Activated naive CD8-positive, alpha-beta T cell treated with anti-CD3 and anti-CD28 coated beads, Interleukin-2, amount 50 U/mL, for 24 hours (primary cell): Measurements from ENCODE around the gene SCNN1A.
A peak's percentile ranks its signal among the peaks of the same experiment; 100 is the strongest.

ENCODE experiments used
- ATAC-seq: fragments of 150-1000 bp; cut with Tn5 transposase; one replicate; pipeline ENCODE4 v1.10.0; 2021
- DNase-seq: peaks from one replicate; pipeline ENCODE4 v3.0.0; 2021
- H3K27ac Mint-ChIP-seq: one replicate; pipeline ENCODE4 v1.8.0; 2021; ENCODE audit warnings: mild to moderate bottlenecking, mixed read lengths
- H3K27me3 Mint-ChIP-seq: one replicate; pipeline ENCODE4 v1.8.0; 2021; ENCODE audit warnings: mixed read lengths
- H3K36me3 Mint-ChIP-seq: one replicate; pipeline ENCODE4 v1.8.0; 2021; ENCODE audit warnings: low read depth, mixed read lengths
- H3K4me1 Mint-ChIP-seq: one replicate; pipeline ENCODE4 v1.8.0; 2021; ENCODE audit warnings: mixed read lengths
- H3K4me3 Mint-ChIP-seq: one replicate; pipeline ENCODE4 v1.8.0; 2021; ENCODE audit warnings: mild to moderate bottlenecking, moderate library complexity, mixed read lengths
- H3K9me3 Mint-ChIP-seq: one replicate; pipeline ENCODE4 v1.8.0; 2021; ENCODE audit warnings: mixed read lengths

The SCNN1A gene

DNA sequence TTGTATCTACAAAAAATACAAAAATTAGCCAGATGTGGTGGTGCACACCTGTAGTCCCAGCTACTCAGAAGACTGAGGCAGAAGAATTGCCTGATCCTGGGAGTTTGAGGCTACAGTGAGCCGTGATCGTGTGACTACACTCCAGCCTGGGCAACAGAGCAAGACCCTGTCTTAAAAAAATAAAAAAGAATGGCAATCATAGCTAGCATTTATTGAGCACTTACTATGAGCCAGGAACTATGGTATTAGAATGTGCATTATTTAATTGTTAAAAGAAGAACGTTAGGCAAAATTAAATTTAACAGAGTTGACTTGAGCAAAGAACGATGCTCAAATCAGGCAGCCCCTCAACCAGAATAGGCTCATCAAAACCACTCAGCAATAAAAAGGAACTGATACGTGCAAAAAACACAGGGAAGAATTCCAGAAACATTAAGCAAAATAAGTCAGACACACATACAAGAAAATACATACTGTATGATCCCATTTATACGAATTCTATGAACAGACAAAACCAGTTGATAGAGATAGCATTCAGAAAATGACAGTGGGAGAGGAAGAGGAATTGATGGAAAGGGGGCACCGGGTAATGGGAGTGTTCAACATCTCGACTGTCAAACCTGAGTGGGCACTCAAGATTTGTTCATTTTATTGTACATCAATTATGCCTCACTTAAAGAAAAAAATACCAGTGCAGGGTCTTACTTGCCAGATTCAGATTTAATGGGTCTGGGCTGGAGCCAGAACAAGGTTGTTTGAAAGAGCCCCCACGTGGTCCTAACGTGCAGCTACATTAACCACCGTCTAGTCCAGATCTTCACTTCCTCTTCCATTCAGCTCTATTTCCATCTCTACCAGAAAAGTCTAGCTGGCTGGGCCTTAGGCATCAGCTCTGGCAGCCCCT is 8.0 kb downstream of the SCNN1A start:
- peak overlapping the region; percentile 53 for H3K27ac Mint-ChIP-seq
- ATAC-seq (peak; percentile 45), DNase-seq (no peak)
- H3K9me3 Mint-ChIP-seq: no peaks in the 10 kb centered on the region
- no peaks in the 10 kb centered on the region for H3K36me3 Mint-ChIP-seq
- H3K4me1 Mint-ChIP-seq: peaks cover 37% of the 10 kb centered on the region
- no peak overlapping the region for H3K4me3 Mint-ChIP-seq
- no peaks in the 10 kb centered on the region for H3K27me3 Mint-ChIP-seq

DNA sequence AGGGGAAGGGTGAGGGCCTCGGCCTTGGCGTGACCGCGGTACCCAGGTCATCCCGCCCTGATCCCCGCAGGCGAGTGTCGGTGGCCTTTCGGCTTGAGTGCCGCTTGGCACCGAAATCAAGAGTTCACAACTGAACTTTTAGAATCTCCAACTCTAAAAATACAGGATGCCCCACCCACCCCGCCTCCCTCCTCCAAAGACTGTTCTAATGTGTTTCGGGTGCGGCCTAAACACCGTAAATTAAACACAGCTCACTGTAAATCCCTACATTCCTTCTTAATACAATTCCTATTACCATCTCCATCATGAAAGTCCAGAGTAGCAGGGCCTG is 11.4 kb downstream of the SCNN1A start:
- Mint-ChIP-seq H3K36me3 (no peaks in the 10 kb centered on the region), H3K27ac (peak overlapping the region; percentile 69), H3K4me1 (peaks cover 42% of the 10 kb centered on the region), H3K9me3 (no peaks in the 10 kb centered on the region), H3K4me3 (peak overlapping the region; percentile 67), H3K27me3 (no peaks in the 10 kb centered on the region)
- ATAC-seq (no peak), DNase-seq (no peak)

DNA sequence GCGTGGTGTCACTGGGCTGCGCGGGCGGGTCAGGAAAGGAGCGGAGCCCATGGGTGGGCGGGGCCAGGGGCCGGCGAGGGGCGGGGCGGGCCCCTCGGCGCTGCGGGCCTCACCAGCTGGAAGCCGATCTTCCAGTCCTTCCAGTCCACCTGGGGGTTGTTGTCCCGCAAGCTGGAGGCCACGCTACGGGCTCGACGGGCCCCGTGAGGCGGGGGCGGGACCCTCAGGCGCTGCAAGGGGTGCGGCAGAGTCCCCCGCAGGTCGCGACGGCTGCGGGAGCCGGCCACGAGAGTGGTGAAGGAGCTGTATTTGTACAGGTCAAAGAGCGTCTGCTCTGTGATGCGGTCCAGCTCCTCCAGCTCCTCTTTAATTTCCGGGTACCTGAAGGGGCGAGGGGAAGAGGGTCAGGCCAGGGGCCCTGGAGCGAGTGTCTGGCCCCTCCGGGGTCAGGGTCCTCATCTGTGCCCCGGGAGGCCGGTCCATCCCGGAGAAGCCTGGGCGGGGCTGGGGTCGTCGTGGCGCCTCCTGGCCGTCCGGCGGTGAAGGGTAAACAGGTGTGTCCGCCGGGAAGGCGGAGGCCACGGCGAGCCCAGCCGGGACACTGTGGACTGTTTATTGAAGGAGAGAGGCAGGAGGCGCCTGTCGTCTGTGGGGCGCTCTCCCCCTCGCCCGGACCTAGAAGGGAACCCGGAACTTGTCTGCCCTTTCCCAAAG is 11.9 kb downstream of the SCNN1A start:
- H3K36me3 Mint-ChIP-seq: no peaks in the 10 kb centered on the region
- no peaks in the 10 kb centered on the region for H3K9me3 Mint-ChIP-seq
- DNase-seq: peak; percentile 73
- no peaks in the 10 kb centered on the region for H3K27me3 Mint-ChIP-seq
- ATAC-seq: peak; percentile 84
- peak overlapping the region; percentile 67 for H3K4me3 Mint-ChIP-seq
- peaks cover 39% of the 10 kb centered on the region for H3K4me1 Mint-ChIP-seq
- no peak overlapping the region for H3K27ac Mint-ChIP-seq

DNA sequence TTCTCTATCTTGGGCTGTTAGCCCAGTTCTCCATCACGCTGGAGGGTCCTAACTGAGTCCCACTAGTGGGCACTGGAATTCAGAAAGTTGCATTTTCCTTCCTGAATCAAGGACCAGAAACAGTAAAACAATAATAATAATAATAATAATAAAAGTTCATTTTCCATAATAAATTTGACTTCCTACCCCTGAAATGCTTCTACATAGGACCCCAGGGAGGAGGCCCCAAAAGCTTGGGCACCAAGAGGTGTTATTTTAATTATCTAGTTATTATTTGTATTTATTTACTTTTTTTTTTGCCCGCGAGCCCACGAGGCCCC is 12.4 kb downstream of the SCNN1A start:
- H3K36me3 Mint-ChIP-seq: no peaks in the 10 kb centered on the region
- H3K27me3 Mint-ChIP-seq: no peaks in the 10 kb centered on the region
- no peaks in the 10 kb centered on the region for H3K9me3 Mint-ChIP-seq
- DNase-seq (no peak), ATAC-seq (no peak)
- H3K4me1 Mint-ChIP-seq: peaks cover 34% of the 10 kb centered on the region
- H3K27ac Mint-ChIP-seq: no peak overlapping the region
- no peak overlapping the region for H3K4me3 Mint-ChIP-seq

DNA sequence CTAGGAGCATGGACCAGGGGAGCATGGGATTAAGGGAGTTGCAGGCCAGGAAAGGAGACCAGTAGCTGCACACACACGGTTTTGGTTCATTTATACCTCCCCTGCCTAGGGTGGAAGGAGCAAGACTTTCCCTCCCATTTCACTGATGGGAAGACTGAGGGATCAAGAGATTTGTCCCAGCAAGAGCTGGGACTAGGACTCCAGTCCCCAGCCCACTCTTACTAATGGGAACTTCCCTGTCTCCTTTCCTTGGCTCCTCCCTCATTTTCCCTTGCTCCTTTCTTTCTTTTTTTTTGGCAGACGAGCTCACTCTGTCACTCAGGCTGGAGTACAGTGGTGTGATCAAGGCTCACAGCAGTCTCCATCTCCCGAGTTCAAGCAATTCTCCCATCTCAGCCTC is 13.0 kb downstream of the SCNN1A start:
- ATAC-seq (no peak), DNase-seq (no peak)
- Mint-ChIP-seq H3K4me1 (peaks cover 28% of the 10 kb centered on the region), H3K9me3 (no peaks in the 10 kb centered on the region), H3K27me3 (no peaks in the 10 kb centered on the region), H3K27ac (peak overlapping the region; percentile 33), H3K4me3 (no peak overlapping the region), H3K36me3 (no peaks in the 10 kb centered on the region)

DNA sequence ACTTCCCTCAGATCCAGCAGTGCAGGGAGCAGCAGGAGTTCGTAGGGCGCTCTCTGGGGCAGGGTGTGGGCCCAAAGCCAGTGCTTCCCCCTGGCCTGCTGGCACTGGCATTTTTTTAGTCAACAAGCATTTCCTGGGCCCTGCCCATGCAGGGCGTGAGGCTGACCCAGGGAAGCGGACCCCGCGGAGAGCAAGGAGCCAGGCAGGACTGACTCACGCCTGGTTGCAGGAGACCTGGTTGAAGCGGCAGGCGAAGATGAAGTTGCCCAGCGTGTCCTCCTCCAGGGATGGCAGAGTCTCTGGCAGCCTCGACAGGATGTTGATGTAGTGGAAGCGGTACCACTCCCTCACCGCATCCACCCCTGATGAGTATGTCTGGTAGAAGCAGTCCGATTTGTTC is 13.5 kb downstream of the SCNN1A start:
- H3K4me1 Mint-ChIP-seq: peaks cover 23% of the 10 kb centered on the region
- H3K9me3 Mint-ChIP-seq: no peaks in the 10 kb centered on the region
- H3K36me3 Mint-ChIP-seq: no peaks in the 10 kb centered on the region
- H3K4me3 Mint-ChIP-seq: no peak overlapping the region
- no peaks in the 10 kb centered on the region for H3K27me3 Mint-ChIP-seq
- ATAC-seq (no peak), DNase-seq (no peak)
- H3K27ac Mint-ChIP-seq: peak overlapping the region; percentile 33

DNA sequence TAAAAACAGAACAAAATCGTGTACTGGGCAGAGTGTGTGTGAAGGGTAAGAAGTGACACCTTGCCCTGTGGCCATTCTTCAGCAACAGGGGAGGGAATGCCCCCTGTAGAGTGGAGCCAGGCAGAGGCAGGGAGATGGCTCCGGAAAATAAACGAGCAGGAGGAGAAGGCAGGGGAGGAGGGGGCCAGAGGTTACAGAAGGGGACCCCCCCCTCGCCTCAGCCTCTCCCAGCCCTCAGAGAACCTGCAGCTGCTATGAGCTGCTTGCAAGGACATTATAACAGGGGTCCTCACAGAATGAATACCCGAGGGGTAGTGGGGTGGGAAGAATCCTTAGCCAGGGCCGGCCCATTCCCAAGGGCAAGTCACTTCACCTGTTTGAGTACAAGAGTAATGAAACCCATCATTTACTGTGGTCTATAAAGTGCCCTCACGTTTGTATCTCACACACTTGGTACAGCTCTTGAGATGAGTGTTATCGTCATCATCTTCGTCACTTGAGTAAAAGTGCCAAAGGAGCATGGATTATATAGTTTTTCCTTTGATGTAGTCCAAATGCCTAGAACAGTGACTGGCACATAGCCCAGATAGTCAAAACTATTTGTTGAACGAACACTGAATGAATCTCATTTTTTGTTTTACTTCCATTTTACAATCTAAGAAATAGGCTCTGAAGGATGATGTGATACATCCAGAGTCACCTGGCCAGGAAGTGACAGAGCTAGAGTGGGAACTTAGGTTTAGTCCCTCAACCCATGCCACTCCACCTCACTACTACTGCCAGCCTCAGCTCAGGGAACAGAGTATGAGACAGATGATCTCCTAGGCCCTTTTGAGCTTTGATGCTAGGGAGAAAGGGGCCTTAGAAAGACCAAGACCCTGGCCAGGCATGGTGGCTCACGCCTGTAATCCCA is 14.5 kb downstream of the SCNN1A start:
- Mint-ChIP-seq H3K27ac (no peak overlapping the region), H3K9me3 (no peaks in the 10 kb centered on the region), H3K4me1 (peaks cover 22% of the 10 kb centered on the region), H3K36me3 (no peaks in the 10 kb centered on the region), H3K4me3 (no peak overlapping the region), H3K27me3 (no peaks in the 10 kb centered on the region)
- DNase-seq (no peak), ATAC-seq (no peak)

DNA sequence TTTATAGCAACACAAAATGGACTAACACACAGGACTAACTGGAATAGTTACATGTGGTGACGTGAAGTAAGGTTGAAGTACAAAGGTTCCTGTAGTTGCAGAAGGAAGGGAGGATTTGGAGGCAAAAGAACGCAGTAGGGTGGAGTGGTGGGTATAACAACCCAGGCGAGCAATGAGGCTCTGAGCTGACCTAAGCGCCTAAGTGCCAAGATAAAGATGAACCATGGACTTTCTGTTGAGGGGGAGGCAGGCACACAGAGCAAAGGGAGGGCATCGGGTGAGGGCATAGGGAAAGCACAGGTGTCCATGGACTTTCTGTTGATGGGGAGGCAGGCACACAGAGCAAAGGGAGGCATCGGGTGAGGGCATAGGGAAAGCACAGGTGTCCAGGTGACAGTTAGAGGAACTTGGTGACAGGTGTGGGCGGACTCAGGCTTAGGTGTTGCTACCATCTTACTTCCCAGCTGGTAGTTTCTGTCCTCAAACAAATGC is 15.2 kb downstream of the SCNN1A start:
- ATAC-seq: no peak

DNA sequence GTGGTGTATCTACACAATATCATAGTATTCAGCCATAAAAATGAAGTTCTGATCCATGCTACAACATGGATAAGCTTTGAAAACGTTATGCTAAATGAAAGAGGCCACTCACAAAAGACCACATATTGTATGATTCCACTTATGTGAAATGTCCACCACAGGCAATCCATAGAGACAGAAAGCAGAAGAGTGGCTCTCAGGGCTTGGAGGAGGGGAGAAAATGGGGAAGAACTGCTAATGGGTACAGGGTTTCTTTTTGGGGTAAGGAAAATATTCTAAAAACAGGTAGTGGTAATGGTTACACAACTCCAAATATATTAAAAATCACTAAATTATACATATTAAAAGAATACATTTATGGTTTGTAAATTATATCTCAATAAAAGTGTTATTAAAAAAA is 16.5 kb downstream of the SCNN1A start:
- ATAC-seq (no peak), DNase-seq (no peak)
- no peaks in the 10 kb centered on the region for H3K36me3 Mint-ChIP-seq
- peak overlapping the region; percentile 46 for H3K27ac Mint-ChIP-seq
- no peak overlapping the region for H3K4me3 Mint-ChIP-seq
- H3K9me3 Mint-ChIP-seq: no peaks in the 10 kb centered on the region
- peaks cover 21% of the 10 kb centered on the region for H3K4me1 Mint-ChIP-seq
- no peaks in the 10 kb centered on the region for H3K27me3 Mint-ChIP-seq

More for the DNA sequence above, 15.2 kb downstream of the SCNN1A start:
- no peak for DNase-seq
- peaks cover 22% of the 10 kb centered on the region for H3K4me1 Mint-ChIP-seq
- no peak overlapping the region for H3K4me3 Mint-ChIP-seq
- H3K27ac Mint-ChIP-seq: no peak overlapping the region
- no peaks in the 10 kb centered on the region for H3K9me3 Mint-ChIP-seq
- no peaks in the 10 kb centered on the region for H3K27me3 Mint-ChIP-seq
- no peaks in the 10 kb centered on the region for H3K36me3 Mint-ChIP-seq

DNA sequence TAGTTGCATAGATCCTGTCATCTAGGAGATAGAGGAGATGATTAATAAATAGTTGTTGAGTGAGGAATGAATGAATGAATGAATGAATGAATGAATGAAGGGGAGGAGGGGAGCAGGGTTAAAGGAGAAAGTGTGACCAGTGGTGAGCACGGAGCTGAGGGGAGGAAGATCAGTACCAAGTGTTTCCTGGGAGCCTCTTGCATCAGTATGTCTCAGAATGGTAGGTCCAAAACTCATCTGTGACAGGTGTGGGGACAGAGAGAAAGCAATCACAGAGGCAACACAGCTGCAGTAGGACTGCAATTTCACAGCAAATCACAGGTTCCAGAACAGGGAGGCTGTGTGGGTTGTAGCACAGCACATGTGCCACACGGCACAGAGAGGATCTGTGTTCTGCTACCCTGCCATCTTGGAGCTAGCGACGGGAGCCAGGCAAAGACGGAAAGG is 19.0 kb downstream of the SCNN1A start:
- ATAC-seq (no peak), DNase-seq (no peak)
- Mint-ChIP-seq H3K36me3 (no peaks in the 10 kb centered on the region), H3K4me3 (no peak overlapping the region), H3K4me1 (peaks cover 13% of the 10 kb centered on the region), H3K9me3 (no peaks in the 10 kb centered on the region), H3K27ac (no peak overlapping the region), H3K27me3 (no peaks in the 10 kb centered on the region)

DNA sequence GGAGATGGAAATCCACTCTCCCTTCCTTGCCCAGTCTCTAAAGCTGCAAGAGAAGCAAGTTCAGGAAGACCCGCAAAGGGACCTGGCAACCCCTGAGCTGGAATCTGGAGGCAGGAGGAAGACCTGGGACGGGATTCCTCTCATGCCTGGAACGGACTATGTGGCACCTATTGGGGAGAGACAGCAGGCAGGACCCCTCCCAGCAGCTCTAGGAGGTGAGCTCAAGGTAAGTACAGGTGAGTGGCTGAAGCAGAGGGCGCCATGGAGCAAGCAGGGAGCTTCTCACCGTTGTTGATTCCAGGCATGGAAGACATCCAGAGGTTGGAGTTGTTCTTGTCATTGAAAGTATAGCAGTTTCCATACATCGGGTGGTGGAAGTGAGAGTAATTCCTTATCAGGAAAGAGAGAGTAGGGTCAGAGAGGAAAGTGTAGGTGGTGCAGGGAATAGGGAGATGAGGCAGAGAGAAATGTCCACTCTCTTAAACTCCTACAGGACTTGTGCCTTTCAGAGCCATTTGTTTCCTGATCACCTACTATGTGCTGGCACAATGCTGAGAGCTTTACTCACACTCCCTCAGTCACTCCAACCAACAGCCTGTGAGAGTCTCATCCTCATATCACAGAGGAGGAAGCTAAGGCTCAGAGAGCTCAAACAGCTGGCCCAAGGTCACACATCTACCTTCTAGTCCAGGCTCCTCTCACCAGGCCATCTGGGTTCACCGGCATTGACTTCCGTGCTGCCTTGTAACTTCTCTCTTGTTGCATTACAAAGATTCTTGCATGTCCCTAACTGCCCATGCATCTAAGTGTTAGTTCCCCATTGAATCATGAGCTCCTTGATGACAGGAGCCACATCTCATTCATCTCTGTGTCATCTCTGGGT is 19.6 kb downstream of the SCNN1A start:
- H3K27me3 Mint-ChIP-seq: no peaks in the 10 kb centered on the region
- H3K27ac Mint-ChIP-seq: no peak overlapping the region
- H3K9me3 Mint-ChIP-seq: no peaks in the 10 kb centered on the region
- H3K4me3 Mint-ChIP-seq: no peak overlapping the region
- no peaks in the 10 kb centered on the region for H3K36me3 Mint-ChIP-seq
- H3K4me1 Mint-ChIP-seq: peaks cover 9% of the 10 kb centered on the region
- no peak for ATAC-seq
- DNase-seq: no peak

DNA sequence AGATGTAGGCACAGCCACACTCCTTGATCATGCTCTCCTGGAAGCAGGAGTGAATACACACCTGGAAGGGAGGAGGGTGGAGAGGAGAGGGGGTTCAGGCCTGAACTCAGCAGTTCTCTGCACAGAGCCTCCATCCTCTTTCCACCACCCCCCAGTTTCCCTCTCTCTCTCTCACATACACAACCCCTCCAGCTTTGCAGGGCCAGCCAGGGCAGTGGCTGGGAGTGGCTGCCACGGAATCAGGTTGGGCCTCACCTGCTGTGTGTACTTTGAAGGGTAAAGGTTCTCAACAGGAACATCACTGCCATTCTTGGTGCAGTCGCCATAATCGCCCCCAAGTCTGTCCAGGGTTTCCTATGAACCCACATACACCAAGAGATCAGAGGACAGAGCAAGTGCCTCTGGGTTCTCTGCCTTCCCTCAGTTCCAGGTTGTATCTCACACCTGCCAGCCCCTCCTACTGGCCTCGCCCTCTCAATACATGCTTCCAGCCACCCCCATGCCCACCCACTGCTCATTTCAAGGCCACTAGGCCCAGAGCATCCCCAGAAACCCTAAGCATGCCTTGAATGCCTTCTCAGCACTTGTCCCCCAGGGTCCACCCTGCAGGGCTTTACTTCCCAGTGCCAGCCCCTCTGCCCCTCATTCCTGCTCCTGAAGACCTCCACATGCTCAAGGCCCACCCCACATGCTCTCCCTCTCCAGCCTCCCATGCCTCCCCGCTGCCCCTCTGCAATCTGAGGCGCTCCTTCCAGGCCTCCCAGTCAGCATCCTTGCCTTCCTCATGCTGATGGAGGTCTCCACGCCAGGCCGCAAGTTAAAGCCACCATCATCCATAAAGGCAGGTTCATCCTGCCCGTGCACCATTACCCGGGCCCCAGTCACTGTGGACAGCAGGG is 20.6 kb downstream of the SCNN1A start:
- H3K36me3 Mint-ChIP-seq: no peaks in the 10 kb centered on the region
- H3K4me3 Mint-ChIP-seq: no peak overlapping the region
- no peaks in the 10 kb centered on the region for H3K27me3 Mint-ChIP-seq
- H3K9me3 Mint-ChIP-seq: no peaks in the 10 kb centered on the region
- no peak overlapping the region for H3K27ac Mint-ChIP-seq
- no peak for DNase-seq
- no peak for ATAC-seq
- H3K4me1 Mint-ChIP-seq: peaks cover 6% of the 10 kb centered on the region
